HEK293 (cell line): ENCODE data around the gene HTR6.

Source experiments
- GFI1B ChIP-seq: fragments of 450-650 bp; formaldehyde crosslinking; IDR thresholded peaks from 2 replicates; pipeline ENCODE4 v1.5.1; 2016; ENCODE audit warnings: missing biosample characterization, missing genetic modification characterization
- IKZF3 ChIP-seq: fragments of 450-650 bp; IDR thresholded peaks from 2 replicates; pipeline ENCODE4 v1.5.0; 2018; ENCODE audit warnings: missing biosample characterization, mild to moderate bottlenecking, missing genetic modification characterization, moderate library complexity
- KLF8 ChIP-seq: fragments of 450-650 bp; formaldehyde crosslinking; IDR thresholded peaks from 2 replicates; pipeline ENCODE4 v1.5.1; 2016; ENCODE audit warnings: missing biosample characterization, missing genetic modification characterization
- PATZ1 ChIP-seq: fragments of 450-650 bp; formaldehyde crosslinking; IDR thresholded peaks from 2 replicates; pipeline ENCODE4 v1.5.1; 2016; ENCODE audit warnings: missing biosample characterization, missing genetic modification characterization
- PBX3 ChIP-seq: sonication (generic); formaldehyde crosslinking; IDR thresholded peaks from 2 replicates; pipeline ENCODE4 v1.8.1; 2022; ENCODE audit warnings: mild to moderate bottlenecking, moderate library complexity, missing genetic modification reagents
- PRDM10 ChIP-seq: fragments of 450-650 bp; formaldehyde crosslinking; IDR thresholded peaks from 2 replicates; pipeline ENCODE4 v1.5.1; 2016; ENCODE audit warnings: missing biosample characterization, missing genetic modification characterization
- RBAK ChIP-seq: fragments of 450-650 bp; formaldehyde crosslinking; IDR thresholded peaks from 2 replicates; pipeline ENCODE4 v1.5.1; 2016; ENCODE audit warnings: missing biosample characterization, missing genetic modification characterization
- ZBTB21 ChIP-seq: fragments of 450-650 bp; formaldehyde crosslinking; IDR thresholded peaks from 2 replicates; pipeline ENCODE4 v1.5.1; 2017; ENCODE audit warnings: missing biosample characterization, missing genetic modification characterization
- ZFP69B ChIP-seq: fragments of 450-650 bp; formaldehyde crosslinking; IDR thresholded peaks from 2 replicates; pipeline ENCODE4 v1.5.1; 2016; ENCODE audit warnings: missing biosample characterization, missing genetic modification characterization
- ZIC2 ChIP-seq: fragments of 450-650 bp; formaldehyde crosslinking; IDR thresholded peaks from 2 replicates; pipeline ENCODE4 v1.5.1; 2016; ENCODE audit warnings: missing biosample characterization, missing genetic modification characterization
- ZNF138 ChIP-seq: fragments of 450-650 bp; formaldehyde crosslinking; IDR thresholded peaks from 2 replicates; pipeline ENCODE4 v1.5.1; 2016; ENCODE audit warnings: missing biosample characterization, missing genetic modification characterization, borderline replicate concordance
- ZNF175 ChIP-seq: fragments of 450-650 bp; formaldehyde crosslinking; IDR thresholded peaks from 2 replicates; pipeline ENCODE4 v1.5.1; 2016; ENCODE audit warnings: missing biosample characterization, missing genetic modification characterization
- ZNF26 ChIP-seq: fragments of 450-650 bp; formaldehyde crosslinking; IDR thresholded peaks from 2 replicates; pipeline ENCODE4 v1.5.1; 2016; ENCODE audit warnings: missing biosample characterization, missing genetic modification characterization
- ZNF354C ChIP-seq: fragments of 450-650 bp; formaldehyde crosslinking; IDR thresholded peaks from 2 replicates; pipeline ENCODE4 v1.5.1; 2016; ENCODE audit warnings: missing biosample characterization, missing genetic modification characterization, low read depth, borderline replicate concordance
- ZNF391 ChIP-seq: fragments of 450-650 bp; formaldehyde crosslinking; IDR thresholded peaks from 2 replicates; pipeline ENCODE4 v1.5.1; 2016; ENCODE audit warnings: low read depth, missing biosample characterization, missing genetic modification characterization, borderline replicate concordance
- ZNF473 ChIP-seq: fragments of 450-650 bp; formaldehyde crosslinking; IDR thresholded peaks from 2 replicates; pipeline ENCODE4 v1.5.1; 2017; ENCODE audit warnings: missing biosample characterization, missing genetic modification characterization
- ZNF514 ChIP-seq: fragments of 450-650 bp; formaldehyde crosslinking; IDR thresholded peaks from 2 replicates; pipeline ENCODE4 v1.5.1; 2016; ENCODE audit warnings: missing biosample characterization, missing genetic modification characterization
- ZNF530 ChIP-seq: fragments of 450-650 bp; formaldehyde crosslinking; IDR thresholded peaks from 2 replicates; pipeline ENCODE4 v1.5.1; 2016; ENCODE audit warnings: low read depth, missing biosample characterization, missing genetic modification characterization
- ZNF560 ChIP-seq: fragments of 450-650 bp; formaldehyde crosslinking; IDR thresholded peaks from 2 replicates; pipeline ENCODE4 v1.5.1; 2017; ENCODE audit warnings: missing biosample characterization, missing genetic modification characterization, borderline replicate concordance
- ZNF626 ChIP-seq: fragments of 450-650 bp; sonication (Bioruptor Pico); formaldehyde crosslinking; IDR thresholded peaks from 2 replicates; pipeline ENCODE4 v1.5.1; 2018; ENCODE audit warnings: missing biosample characterization, missing genetic modification characterization, inconsistent platforms
- ZNF747 ChIP-seq: fragments of 450-650 bp; formaldehyde crosslinking; IDR thresholded peaks from 2 replicates; pipeline ENCODE4 v1.5.1; 2016; ENCODE audit warnings: missing biosample characterization, missing genetic modification characterization
- ZNF830 ChIP-seq: fragments of 450-650 bp; IDR thresholded peaks from 2 replicates; pipeline ENCODE4 v1.5.0; 2018; ENCODE audit warnings: missing biosample characterization, missing genetic modification characterization, low read depth, mild to moderate bottlenecking, moderate library complexity
- ZNF843 ChIP-seq: fragments of 450-650 bp; formaldehyde crosslinking; IDR thresholded peaks from 2 replicates; pipeline ENCODE4 v1.5.1; 2016; ENCODE audit warnings: missing biosample characterization, missing genetic modification characterization
- TF ChIP-seq, protein P1 (sequence below): fragments of 450-650 bp; formaldehyde crosslinking; IDR thresholded peaks from 2 replicates; pipeline ENCODE4 v1.5.1; 2017; ENCODE audit warnings: missing biosample characterization, missing genetic modification characterization

Gene HTR6

GRCh38 chr1:19651141-19651737, 13.4 kb upstream of the HTR6 start (continued):
- peak; percentile 48; the same call in 1 of the 2 replicates for TF ChIP-seq PATZ1 (tag by site-specific recombination)
- no peak for TF ChIP-seq ZNF626 (tag by site-specific recombination)
- TF ChIP-seq, protein P1, sequence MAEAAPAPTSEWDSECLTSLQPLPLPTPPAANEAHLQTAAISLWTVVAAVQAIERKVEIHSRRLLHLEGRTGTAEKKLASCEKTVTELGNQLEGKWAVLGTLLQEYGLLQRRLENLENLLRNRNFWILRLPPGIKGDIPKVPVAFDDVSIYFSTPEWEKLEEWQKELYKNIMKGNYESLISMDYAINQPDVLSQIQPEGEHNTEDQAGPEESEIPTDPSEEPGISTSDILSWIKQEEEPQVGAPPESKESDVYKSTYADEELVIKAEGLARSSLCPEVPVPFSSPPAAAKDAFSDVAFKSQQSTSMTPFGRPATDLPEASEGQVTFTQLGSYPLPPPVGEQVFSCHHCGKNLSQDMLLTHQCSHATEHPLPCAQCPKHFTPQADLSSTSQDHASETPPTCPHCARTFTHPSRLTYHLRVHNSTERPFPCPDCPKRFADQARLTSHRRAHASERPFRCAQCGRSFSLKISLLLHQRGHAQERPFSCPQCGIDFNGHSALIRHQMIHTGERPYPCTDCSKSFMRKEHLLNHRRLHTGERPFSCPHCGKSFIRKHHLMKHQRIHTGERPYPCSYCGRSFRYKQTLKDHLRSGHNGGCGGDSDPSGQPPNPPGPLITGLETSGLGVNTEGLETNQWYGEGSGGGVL (tag by site-specific recombination), result no peak
- no peak for TF ChIP-seq ZNF747 (tag by site-specific recombination)
- no peak for TF ChIP-seq GFI1B
- no peak for TF ChIP-seq PBX3 (CRISPR knock-in tag)
- TF ChIP-seq RBAK (tag by site-specific recombination), result no peak
- 0 out of 2 replicates have a peak, but pooled peaks have one; percentile 51 for TF ChIP-seq IKZF3 (tag by site-specific recombination)
- TF ChIP-seq ZNF175 (tag by site-specific recombination), result no peak
- no peak for TF ChIP-seq ZNF514
- TF ChIP-seq ZBTB21 (tag by site-specific recombination), result no peak
- TF ChIP-seq PRDM10 (tag by site-specific recombination), result no peak
- no peak for TF ChIP-seq ZNF138
- TF ChIP-seq ZFP69B (tag by site-specific recombination), result no peak; the same call in 1 of the 2 replicates
- peak; percentile 27; the same call in 1 of the 2 replicates for TF ChIP-seq KLF8 (tag by site-specific recombination)
- no peak for TF ChIP-seq ZNF530 (tag by site-specific recombination)
- no peak for TF ChIP-seq ZNF843 (tag by site-specific recombination)
- no peak for TF ChIP-seq ZNF26 (tag by site-specific recombination)
- TF ChIP-seq ZNF830 (tag by site-specific recombination), result no peak
- TF ChIP-seq ZIC2 (tag by site-specific recombination), result peak; percentile 92
- 0 out of 2 replicates have a peak, but pooled peaks have one; percentile 18 for TF ChIP-seq ZNF391 (tag by site-specific recombination)
- TF ChIP-seq ZNF473, result no peak
- no peak for TF ChIP-seq ZNF354C
- no peak for TF ChIP-seq ZNF560 (tag by site-specific recombination)
- TF ChIP-seq, all 188 proteins: peak for 13
